HCT116 (cell line): ENCODE measurements around the gene SCYGR7. TPM values are rescaled to one million over a fixed set of nuclear protein-coding genes. Genes with fewer than 3 reads are reported as not detected.
A peak's percentile ranks its signal among the peaks of the same experiment; 100 is the strongest.

ENCODE experiments used
- ATAC-seq: fragments of 200-7000 bp; cut with Tn5 transposase; 2 replicates; pipeline ENCODE4 v1.9.1; 2020; ENCODE audit warnings: mild to moderate bottlenecking, moderate library complexity
- BruUV-seq: library from RNA; stranded (reverse); fragments of 400-500 nt; replicated peaks from 2 replicates; lab custom pipeline; 2021; lab: Mats Ljungman, UMichigan
- CTCF ChIA-PET: fragments of 300-600 bp; sonication (Branson Sonifier 250); formaldehyde crosslinking; loops from one replicate; lab custom pipeline; 2021; ENCODE audit warnings: antibody characterized with exemption; lab: Charles Lee
- POLR2A ChIA-PET: fragments of 300-600, 350-600 bp; sonication (Branson Sonifier 250); formaldehyde crosslinking; loops from one replicate; lab custom pipeline; 2021; ENCODE audit warnings: antibody characterized with exemption; lab: Charles Lee
- RAD21 ChIA-PET, 2 experiments: fragments of 300-600 bp; sonication (Branson Sonifier 250); formaldehyde crosslinking; loops; one replicate each; lab custom pipeline; 2023; ENCODE audit warnings: low total read pairs in 2 of 2; ENCODE audit not compliant: uncharacterized antibody in 2 of 2, unreplicated experiment in 2 of 2, low non-redundant PET in 1 of 2; lab: Charles Lee
- DNase-seq: peaks from one replicate; pipeline ENCODE4 v3.0.0-alpha.2; 2010; ENCODE audit warnings: low read depth, low spot score
- H2AFZ ChIP-seq: fragments of 200-600 bp; shearing (Covaris generic), sonication (generic); 2 replicates; pipeline ENCODE4 v1.6.1; 2017; ENCODE audit warnings: low read depth, mixed run types, mixed read lengths, antibody characterized with exemption, low read length; ENCODE audit not compliant: poor library complexity, severe bottlenecking
- H3K27ac ChIP-seq: 2 replicates; pipeline ENCODE4 v1.5.1; 2012; ENCODE audit warnings: low read depth, low read length
- H3K27me3 ChIP-seq: fragments of 200-600 bp; sonication (generic); 2 replicates; pipeline ENCODE4 v1.6.1; 2016; ENCODE audit warnings: mixed run types, low read length, mixed read lengths; ENCODE audit not compliant: insufficient read depth
- H3K36me3 ChIP-seq, 2 experiments: fragments of 200-500 bp in 1 of 2; fragments of 200-600 bp in 1 of 2; sonication (Bioruptor generic) in 1 of 2; sonication (generic) in 1 of 2; 2 replicates each; pipeline versions ENCODE4 v1.5.1 to v1.6.1; 2014 to 2016; ENCODE audit warnings: low read length in 2 of 2, inconsistent platforms in 1 of 2, mixed read lengths in 1 of 2, mixed run types in 1 of 2; ENCODE audit not compliant: insufficient read depth in 2 of 2, control insufficient read depth in 1 of 2
- H3K4me1 ChIP-seq, 2 experiments: fragments of 200-600 bp in 1 of 2; sonication (generic) in 1 of 2; 2 replicates each; pipeline versions ENCODE4 v1.5.1 to v1.6.1; 2012 to 2017; ENCODE audit warnings: low read length in 2 of 2, inconsistent platforms in 1 of 2, mild to moderate bottlenecking in 1 of 2, mixed read lengths in 1 of 2, mixed run types in 1 of 2, moderate library complexity in 1 of 2; ENCODE audit not compliant: insufficient read depth in 2 of 2, control insufficient read depth in 1 of 2
- H3K4me2 ChIP-seq: fragments of 200-600 bp; sonication (generic); 2 replicates; pipeline ENCODE4 v1.6.1; 2017; ENCODE audit warnings: mixed run types, low read length, mixed read lengths
- H3K4me3 ChIP-seq, 2 experiments: fragments of 200-600 bp in 1 of 2; sonication (generic) in 1 of 2; replicated peaks in 1 of 2; 2 replicates each; pipeline ENCODE4 v1.5.1; 2011 to 2016; ENCODE audit warnings: low read length in 2 of 2, control low read depth in 1 of 2, low read depth in 1 of 2, mild to moderate bottlenecking in 1 of 2, mixed read lengths in 1 of 2, mixed run types in 1 of 2
- H3K79me2 ChIP-seq: fragments of 200-600 bp; sonication (generic); 2 replicates; pipeline ENCODE4 v1.6.1; 2017; ENCODE audit warnings: mild to moderate bottlenecking, mixed run types, low read length, moderate library complexity, mixed read lengths; ENCODE audit not compliant: insufficient read depth
- H3K9ac ChIP-seq: fragments of 200-600 bp; sonication (generic); 2 replicates; pipeline ENCODE4 v1.6.1; 2016; ENCODE audit warnings: low read length, mixed read lengths
- H3K9me2 ChIP-seq: fragments of 200-600 bp; sonication (generic), shearing (Covaris generic); 2 replicates; pipeline ENCODE4 v1.6.1; 2017; ENCODE audit warnings: mixed run types, mild to moderate bottlenecking, moderate library complexity; ENCODE audit not compliant: insufficient read depth
- H3K9me3 ChIP-seq, 2 experiments: fragments of 200-500 bp in 1 of 2; fragments of 200-600 bp in 1 of 2; sonication (Bioruptor generic) in 1 of 2; sonication (generic) in 1 of 2; 2 replicates each; pipeline ENCODE4 v1.6.1; 2014 to 2017; ENCODE audit warnings: low read length in 2 of 2, mixed read lengths in 2 of 2, inconsistent platforms in 1 of 2, low read depth in 1 of 2, mild to moderate bottlenecking in 1 of 2, mixed run types in 1 of 2, moderate library complexity in 1 of 2; ENCODE audit not compliant: control insufficient read depth in 1 of 2, insufficient read depth in 1 of 2
- H4K20me1 ChIP-seq: fragments of 200-600 bp; sonication (generic), shearing (Covaris generic); 2 replicates; pipeline ENCODE4 v1.6.1; 2017; ENCODE audit warnings: mixed run types, mild to moderate bottlenecking, moderate library complexity; ENCODE audit not compliant: insufficient read depth
- EZH2phosphoT487 ChIP-seq: fragments of 200-600 bp; IDR thresholded peaks from 2 replicates; pipeline ENCODE4 v1.6.1; 2018; ENCODE audit warnings: antibody characterized with exemption, borderline replicate concordance
- TCF7L2 ChIP-seq: IDR thresholded peaks from 2 replicates; pipeline ENCODE4 v1.7.0; 2011; ENCODE audit warnings: borderline replicate concordance, inconsistent platforms; ENCODE audit not compliant: insufficient read depth, insufficient read length; ENCODE audit errors: extremely low read depth
- ZBTB33 ChIP-seq: IDR thresholded peaks from 2 replicates; pipeline ENCODE4 v1.6.1; 2011; ENCODE audit warnings: mild to moderate bottlenecking, low read length, moderate library complexity; ENCODE audit not compliant: insufficient replicate concordance; ENCODE audit errors: extremely low read depth
- ZNF274 ChIP-seq: fragments of 200-500 bp; sonication (Bioruptor generic); IDR thresholded peaks from 2 replicates; pipeline ENCODE4 v1.6.1; 2014; ENCODE audit warnings: mild to moderate bottlenecking, low read depth, low read length, inconsistent platforms
- intact Hi-C: fragments of 100-400 bp; cut with micrococcal nuclease; formaldehyde crosslinking; loops from 2 replicates; pipeline ENCODE4 v1.10.0; 2022
- total RNA-seq: library from RNA; stranded (reverse); gene quantifications from one replicate; pipeline ENCODE4 v1.2.1, GENCODE V29; 2021; ENCODE audit not compliant: unreplicated experiment

Gene SCYGR7
- total RNA-seq, 1 experiment from 2014 or later = not detected

DNA sequence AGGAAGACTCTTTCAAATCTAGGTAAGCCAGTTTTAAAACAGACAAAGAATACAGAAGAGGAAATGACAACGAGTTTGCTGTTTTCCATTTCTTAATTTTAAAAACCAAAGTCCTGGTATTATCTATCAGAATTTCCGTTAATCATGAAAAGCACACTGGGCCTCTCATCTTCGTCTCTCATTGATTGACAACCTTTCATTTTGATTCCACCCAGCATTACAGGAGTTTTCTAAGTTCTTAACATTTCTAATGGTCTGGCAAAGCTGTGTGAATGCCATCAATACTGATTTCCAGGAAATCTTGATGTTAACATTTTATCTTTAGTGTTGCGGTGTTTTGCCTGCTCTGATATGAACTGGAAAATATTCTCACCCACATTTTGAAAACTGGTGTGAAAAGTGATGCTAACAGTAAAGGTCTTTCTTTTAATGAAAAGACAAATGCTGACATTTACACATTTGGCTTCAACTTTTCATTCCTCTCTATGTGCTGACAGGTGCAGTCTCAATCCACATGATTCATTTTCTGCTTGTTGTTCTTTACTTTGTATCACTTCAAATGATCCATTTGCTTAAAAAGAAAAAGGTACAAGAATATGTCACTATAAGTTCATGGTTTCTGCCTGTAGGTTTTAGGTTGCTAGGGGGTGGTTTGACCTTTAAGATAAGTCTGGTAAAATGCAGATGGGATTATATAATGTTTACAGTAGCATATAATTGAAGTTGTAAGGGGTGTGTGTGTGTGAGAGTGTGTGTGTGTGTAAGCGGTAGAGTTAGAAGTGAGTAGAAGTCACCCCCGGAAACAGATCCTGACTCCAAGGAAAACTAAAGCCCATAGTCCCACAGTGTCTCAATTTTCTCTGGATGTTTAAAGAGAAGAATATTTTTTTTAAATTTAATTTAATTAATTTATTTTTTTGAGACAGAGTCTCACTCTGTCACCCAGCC lies 47.0 kb downstream of the SCYGR7 start:
- no peaks in the 10 kb centered on the region for H3K9me3 ChIP-seq
- CTCF ChIA-PET = interaction anchor here (1.1 to 1.7 kb wide), 8 partner anchors 8 to 360 kb away, joined by 3 to 14 read pairs (median 6); no protein-coding TSS in a partner anchor
- ATAC-seq (no peak), DNase-seq (no peak)
- no peaks in the 10 kb centered on the region for H3K27me3 ChIP-seq
- H3K9me2 ChIP-seq = no peaks in the 10 kb centered on the region
- H3K27ac ChIP-seq = no peak overlapping the region
- TF ChIP-seq EZH2phosphoT487 (no peak), ZBTB33 (no peak), ZNF274 (no peak), TCF7L2 (no peak)
- no peaks in the 10 kb centered on the region for H3K36me3 ChIP-seq
- no peaks in the 10 kb centered on the region for H4K20me1 ChIP-seq
- POLR2A ChIA-PET = interaction anchor here (1.1 kb wide), 1 partner anchor 42 kb away, joined by 3 read pairs; no protein-coding TSS in a partner anchor
- no peak overlapping the region for H3K9ac ChIP-seq
- no peaks in the 10 kb centered on the region for H3K4me1 ChIP-seq
- H3K4me3 ChIP-seq = no peak overlapping the region
- no peaks in the 10 kb centered on the region for H3K79me2 ChIP-seq
- intact Hi-C loops = loop anchor here (1.0 to 2.0 kb wide), 2 partner anchors 88 to 109 kb away; no protein-coding TSS in a partner anchor
- RAD21 ChIA-PET = no interaction called here
- BruUV-seq = no TSS peak
- peak overlapping the region; percentile 85 for H2AFZ ChIP-seq
- no peak overlapping the region for H3K4me2 ChIP-seq

Other genes starting within 250 kb of the SCYGR7 start
- not detected for gene SCYGR2, start 129.4 kb upstream of the SCYGR7 start, total RNA-seq
- gene SCYGR3, start 113.5 kb upstream of the SCYGR7 start, total RNA-seq = not detected
- gene SCYGR4, start 110.8 kb upstream of the SCYGR7 start, total RNA-seq = not detected
- gene SCYGR5, start 61.5 kb upstream of the SCYGR7 start, total RNA-seq = not detected
- not detected for gene SLC19A3, start 10.3 kb upstream of the SCYGR7 start, total RNA-seq
- gene SCYGR6, start 3.6 kb upstream of the SCYGR7 start, total RNA-seq = not detected
- gene SCYGR8, start 17.6 kb downstream of the SCYGR7 start, total RNA-seq = not detected
- 0.30 TPM for gene CCL20, start 85.5 kb downstream of the SCYGR7 start, total RNA-seq
- 0.20 TPM for gene DAW1, start 143.3 kb downstream of the SCYGR7 start, total RNA-seq